Measurements from ENCODE around the gene MYOG. TPM values are rescaled to one million over a fixed set of nuclear protein-coding genes. Genes with fewer than 3 reads are reported as not detected.

The MYOG gene
- polyA plus RNA-seq, 3 donors, result not detected

DNA sequence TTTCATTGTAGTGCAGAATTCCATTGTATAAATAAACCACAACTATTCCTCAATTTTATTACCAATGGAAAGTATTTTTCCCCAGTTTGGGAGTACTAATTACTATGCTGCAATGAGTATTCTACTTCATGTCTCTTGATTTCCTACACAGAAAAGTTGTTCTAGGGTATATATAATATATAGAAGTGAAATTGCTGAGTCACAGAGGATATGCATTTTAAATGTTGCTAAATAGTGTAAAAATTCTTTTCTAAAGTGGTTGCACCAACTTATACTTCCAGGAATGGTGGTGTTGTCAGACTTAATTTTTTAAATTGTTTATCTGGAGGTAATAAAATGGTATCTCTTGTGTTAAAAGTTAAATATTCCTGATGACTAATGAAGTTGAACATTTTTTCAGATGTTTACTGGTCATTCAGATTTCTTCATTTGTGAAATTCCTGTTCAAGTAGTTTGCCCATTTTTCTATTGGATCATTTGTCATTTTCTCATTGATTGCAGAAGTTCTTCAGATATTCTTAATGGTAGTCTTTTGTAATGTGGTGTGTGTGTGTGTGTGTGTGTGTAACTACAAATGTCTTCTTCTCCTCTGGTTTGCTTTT lies 19.1 kb upstream of the MYOG start:
- H3K27ac Mint-ChIP-seq, result no peak overlapping the region
- H3K27me3 Mint-ChIP-seq (ENCODE audit: low read depth in 3 of 3), result peaks cover 9 to 27% (median 10%) of the 10 kb centered on the region in 3 donors
- H3K9ac ChIP-seq (ENCODE audit: insufficient read depth, low read length, poor library complexity, severe bottlenecking), result no peak overlapping the region

DNA sequence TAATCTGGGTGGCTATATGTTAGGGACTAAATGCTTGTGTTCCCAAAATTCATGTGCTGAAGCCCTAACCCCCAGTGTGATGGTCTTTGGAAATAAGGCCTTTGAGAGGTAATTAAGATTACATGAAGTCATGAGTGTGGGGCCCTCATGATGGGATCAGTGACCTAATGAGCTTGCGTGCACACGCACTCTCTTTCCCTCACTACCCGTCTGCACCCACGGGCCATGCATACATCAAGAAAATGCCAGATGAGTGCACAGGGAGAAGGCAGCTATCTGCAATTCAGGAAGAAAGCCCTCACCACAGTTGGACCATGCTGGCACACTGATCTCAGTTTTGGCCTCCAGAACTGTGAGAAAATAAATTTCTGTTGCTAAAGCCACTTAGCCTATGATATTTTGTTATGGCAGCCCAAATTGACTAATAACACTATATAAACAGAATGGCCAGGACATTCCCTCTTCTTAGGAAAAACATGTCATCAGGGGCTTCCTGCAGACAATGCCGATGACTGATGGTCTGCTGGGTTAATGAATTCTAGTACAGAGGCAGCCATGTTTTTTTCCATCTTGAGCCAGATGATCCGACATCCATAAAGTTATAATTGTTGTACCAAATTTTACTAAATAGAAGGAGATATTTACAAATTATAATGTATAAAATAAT lies 18.1 kb upstream of the MYOG start:
- no peaks in the 10 kb centered on the region for H3K36me3 ChIP-seq (replicated peaks in 1 of 2; ENCODE audit: control insufficient read depth in 1 of 2, insufficient read depth in 2 of 2, low read length in 2 of 2)
- H3K4me1 ChIP-seq (ENCODE audit: control insufficient read depth in 1 of 2, insufficient read depth in 2 of 2, low read length in 2 of 2), result peaks cover 0 to 3% of the 10 kb centered on the region in 2 donors
- H3K4me2 ChIP-seq (replicated peaks; ENCODE audit: extremely low read depth, low read length, poor library complexity, severe bottlenecking), result no peak overlapping the region
- no peaks in the 10 kb centered on the region for H4K20me1 ChIP-seq (ENCODE audit: insufficient read depth, low read length)
- H3K27ac ChIP-seq (ENCODE audit: low read depth in 1 of 2, low read length in 2 of 2), result no peak overlapping the region
- H3K4me1 Mint-ChIP-seq, result peaks cover 20% of the 10 kb centered on the region
- H3K36me3 Mint-ChIP-seq, result no peaks in the 10 kb centered on the region
- no peak overlapping the region for H3K4me3 Mint-ChIP-seq
- no peak overlapping the region for H3K9ac ChIP-seq (ENCODE audit: insufficient read depth, low read length, poor library complexity, severe bottlenecking)
- no peak overlapping the region for H3K4me3 ChIP-seq (replicated peaks in 1 of 3; ENCODE audit: low read depth in 2 of 3, low read length in 3 of 3)
- TF ChIP-seq, protein P1, sequence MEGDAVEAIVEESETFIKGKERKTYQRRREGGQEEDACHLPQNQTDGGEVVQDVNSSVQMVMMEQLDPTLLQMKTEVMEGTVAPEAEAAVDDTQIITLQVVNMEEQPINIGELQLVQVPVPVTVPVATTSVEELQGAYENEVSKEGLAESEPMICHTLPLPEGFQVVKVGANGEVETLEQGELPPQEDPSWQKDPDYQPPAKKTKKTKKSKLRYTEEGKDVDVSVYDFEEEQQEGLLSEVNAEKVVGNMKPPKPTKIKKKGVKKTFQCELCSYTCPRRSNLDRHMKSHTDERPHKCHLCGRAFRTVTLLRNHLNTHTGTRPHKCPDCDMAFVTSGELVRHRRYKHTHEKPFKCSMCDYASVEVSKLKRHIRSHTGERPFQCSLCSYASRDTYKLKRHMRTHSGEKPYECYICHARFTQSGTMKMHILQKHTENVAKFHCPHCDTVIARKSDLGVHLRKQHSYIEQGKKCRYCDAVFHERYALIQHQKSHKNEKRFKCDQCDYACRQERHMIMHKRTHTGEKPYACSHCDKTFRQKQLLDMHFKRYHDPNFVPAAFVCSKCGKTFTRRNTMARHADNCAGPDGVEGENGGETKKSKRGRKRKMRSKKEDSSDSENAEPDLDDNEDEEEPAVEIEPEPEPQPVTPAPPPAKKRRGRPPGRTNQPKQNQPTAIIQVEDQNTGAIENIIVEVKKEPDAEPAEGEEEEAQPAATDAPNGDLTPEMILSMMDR (IDR thresholded peaks at IDR 0.05), result no peak
- peaks cover 0 to 20% of the 10 kb centered on the region in 2 donors for H3K9me3 ChIP-seq (replicated peaks in 1 of 2; ENCODE audit: control insufficient read depth in 1 of 2, insufficient read depth in 1 of 2, low read length in 2 of 2)
- peaks cover 4 to 19% (median 6%) of the 10 kb centered on the region in 3 donors for H3K27me3 Mint-ChIP-seq (ENCODE audit: low read depth in 3 of 3)
- peaks cover 7 to 11% of the 10 kb centered on the region in 2 donors for H3K27me3 ChIP-seq (ENCODE audit: control insufficient read depth in 2 of 2, insufficient read depth in 2 of 2, low read length in 2 of 2)
- H3K27ac Mint-ChIP-seq, result no peak overlapping the region
- no CpG with 5 or more reads among the region's 6 CpGs for WGBS (ENCODE audit: insufficient coverage)
- no peak overlapping the region for H2AFZ ChIP-seq (ENCODE audit: insufficient read depth, low read depth, low read length, poor library complexity, severe bottlenecking)
- no peak for DNase-seq
- intact Hi-C loops (cut with micrococcal nuclease), result no loop called here
- H3K9me3 Mint-ChIP-seq, result peaks cover 16 to 24% (median 18%) of the 10 kb centered on the region in 7 donors
- no peaks in the 10 kb centered on the region for H3K79me2 ChIP-seq (ENCODE audit: insufficient read depth, low read length)

More for the DNA sequence above, 19.1 kb upstream of the MYOG start:
- intact Hi-C loops (cut with micrococcal nuclease), result no loop called here
- H4K20me1 ChIP-seq (ENCODE audit: insufficient read depth, low read length), result no peaks in the 10 kb centered on the region
- no peak overlapping the region for H3K4me2 ChIP-seq (replicated peaks; ENCODE audit: extremely low read depth, low read length, poor library complexity, severe bottlenecking)
- H3K4me1 Mint-ChIP-seq, result peaks cover 20% of the 10 kb centered on the region
- peaks cover 16 to 24% (median 18%) of the 10 kb centered on the region in 7 donors for H3K9me3 Mint-ChIP-seq
- TF ChIP-seq, protein P1 (IDR thresholded peaks at IDR 0.05), result no peak
- H3K79me2 ChIP-seq (ENCODE audit: insufficient read depth, low read length), result no peaks in the 10 kb centered on the region
- H3K27me3 ChIP-seq (ENCODE audit: control insufficient read depth in 2 of 2, insufficient read depth in 2 of 2, low read length in 2 of 2), result peaks cover 14 to 16% of the 10 kb centered on the region in 2 donors
- peaks cover 0 to 20% of the 10 kb centered on the region in 2 donors for H3K9me3 ChIP-seq (replicated peaks in 1 of 2; ENCODE audit: control insufficient read depth in 1 of 2, insufficient read depth in 1 of 2, low read length in 2 of 2)
- peaks cover 0 to 3% of the 10 kb centered on the region in 2 donors for H3K4me1 ChIP-seq (ENCODE audit: control insufficient read depth in 1 of 2, insufficient read depth in 2 of 2, low read length in 2 of 2)
- H3K36me3 Mint-ChIP-seq, result no peaks in the 10 kb centered on the region
- no peak overlapping the region for H3K4me3 ChIP-seq (replicated peaks in 1 of 3; ENCODE audit: low read depth in 2 of 3, low read length in 3 of 3)
- H3K27ac ChIP-seq (ENCODE audit: low read depth in 1 of 2, low read length in 2 of 2), result no peak overlapping the region
- H2AFZ ChIP-seq (ENCODE audit: insufficient read depth, low read depth, low read length, poor library complexity, severe bottlenecking), result no peak overlapping the region
- no peak overlapping the region for H3K4me3 Mint-ChIP-seq
- no peaks in the 10 kb centered on the region for H3K36me3 ChIP-seq (replicated peaks in 1 of 2; ENCODE audit: control insufficient read depth in 1 of 2, insufficient read depth in 2 of 2, low read length in 2 of 2)
- no peak for DNase-seq
